Thyroid gland (tissue), 4 donors: ENCODE measurements around the gene BCKDHA. TPM values are rescaled to one million over a fixed set of nuclear protein-coding genes. Genes with fewer than 3 reads are reported as not detected.

Experiments used
- DNase-seq, 2 donors: peaks; one replicate each; pipeline ENCODE4 v3.0.0-alpha.2; 2019
- H3K27ac ChIP-seq, 3 donors: fragments of 200-600 bp; sonication (generic); 1 replicate in 2 of 3; 2 replicates in 1 of 3; pipeline ENCODE4 v1.5.1; 2016 to 2019; ENCODE audit warnings: mild to moderate bottlenecking in 1 of 3, moderate library complexity in 1 of 3
- H3K27me3 ChIP-seq: fragments of 200-600 bp; sonication (generic); one replicate; pipeline ENCODE4 v1.5.1; 2019
- H3K36me3 ChIP-seq, 2 donors: fragments of 200-600 bp; sonication (generic); one replicate each; pipeline ENCODE4 v1.5.1; 2016 to 2019
- H3K4me1 ChIP-seq, 2 donors: fragments of 200-600 bp; sonication (generic); one replicate each; pipeline ENCODE4 v1.5.1; 2017 to 2019
- H3K4me3 ChIP-seq, 3 donors: fragments of 200-600 bp; sonication (generic); replicated peaks in 1 of 3; 1 replicate in 2 of 3; 2 replicates in 1 of 3; pipeline ENCODE4 v1.5.1; 2016; ENCODE audit warnings: mild to moderate bottlenecking in 1 of 3
- H3K9me3 ChIP-seq: fragments of 200-600 bp; sonication (generic); one replicate; pipeline ENCODE4 v1.5.1; 2017
- CTCF ChIP-seq, 6 experiments: fragments of 200-600 bp in 3 of 6; fragments of 450-650 bp in 3 of 6; sonication (generic) in 3 of 6; IDR thresholded peaks; one replicate each; pipeline ENCODE4 v1.5.1; 2016 to 2019; ENCODE audit warnings: antibody characterized with exemption in 6 of 6, mild to moderate bottlenecking in 2 of 6, inconsistent platforms in 1 of 6, moderate library complexity in 1 of 6
- POLR2A ChIP-seq, 2 donors: fragments of 450-650 bp; IDR thresholded peaks; one replicate each; pipeline ENCODE4 v1.6.1; 2017; ENCODE audit warnings: antibody characterized with exemption in 2 of 2, mild to moderate bottlenecking in 2 of 2, moderate library complexity in 1 of 2
- WGBS, 2 donors: methylation state at CpG; one replicate each; pipeline ENCODE4 v1.1.5; 2017; 5-methylcytosine and 5-hydroxymethylcytosine counted together
- intact Hi-C: fragments of 100-400 bp; cut with DNase I; formaldehyde crosslinking; loops from one replicate; pipeline ENCODE4 v1.15.1; 2023
- total RNA-seq, 4 donors: library from RNA; depleted of rRNA; stranded (reverse); fragments of >200 nt; gene quantifications; one replicate each; pipeline ENCODE4 v1.2.3, GENCODE V29; 2016

BCKDHA gene
- total RNA-seq, 4 donors from 2014 or later: 57.4 to 90.9 (median 85.6) TPM

- WGBS, 2 donors: 79 to 90% methylated on average over 2 to 8 of the region's 10 CpGs
- TF ChIP-seq CTCF (IDR thresholded peaks at IDR 0.05): no peak
- no peak for TF ChIP-seq POLR2A (IDR thresholded peaks at IDR 0.05)
- H3K4me1 ChIP-seq: peaks cover 13 to 46% of the 10 kb centered on the region in 2 donors
These were observed 16.3 kb downstream of the BCKDHA start for GRCh38 chr19:41413947-41414346.

GRCh38 chr19:41414461-41414860 is 16.8 kb downstream of the BCKDHA start:
- no peak for TF ChIP-seq POLR2A (IDR thresholded peaks at IDR 0.05)
- TF ChIP-seq CTCF (IDR thresholded peaks at IDR 0.05): no peak
- no peak overlapping the region for H3K4me3 ChIP-seq
- H3K27ac ChIP-seq: peak overlapping the region in 2 of 3 donors; percentile 34 to 70
- DNase-seq: no peak
- peaks cover 8 to 41% of the 10 kb centered on the region in 2 donors for H3K4me1 ChIP-seq
- no peaks in the 10 kb centered on the region for H3K27me3 ChIP-seq
- no peaks in the 10 kb centered on the region for H3K9me3 ChIP-seq
- H3K36me3 ChIP-seq: peaks cover 23 to 31% of the 10 kb centered on the region in 2 donors
- 89 to 94% methylated on average over 9 of the region's 9 CpGs for WGBS, 2 donors
- intact Hi-C loops: no loop called here

More at GRCh38 chr19:41413947-41414346, 16.3 kb downstream of the BCKDHA start:
- Histone ChIP-seq H3K36me3 (peaks cover 17 to 26% of the 10 kb centered on the region in 2 donors), H3K4me3 (no peak overlapping the region), H3K27me3 (no peaks in the 10 kb centered on the region), H3K9me3 (no peaks in the 10 kb centered on the region), H3K27ac (peak overlapping the region in 1 of 3 donors; percentile 70)
- intact Hi-C loops: no loop called here
- no peak for DNase-seq

GRCh38 chr19:41415154-41415571 is 17.5 kb downstream of the BCKDHA start:
- Histone ChIP-seq H3K4me1 (peaks cover 2 to 34% of the 10 kb centered on the region in 2 donors), H3K9me3 (no peaks in the 10 kb centered on the region), H3K27me3 (no peaks in the 10 kb centered on the region), H3K27ac (peak overlapping the region in 2 of 3 donors; percentile 34 to 70), H3K4me3 (no peak overlapping the region), H3K36me3 (peaks cover 30 to 37% of the 10 kb centered on the region in 2 donors)
- WGBS, 2 donors: 21 to 25% methylated on average over 3 to 7 of the region's 9 CpGs
- intact Hi-C loops: no loop called here
- TF ChIP-seq CTCF (IDR thresholded peaks at IDR 0.05): no peak
- peak; percentile 90 to 93 for DNase-seq

GRCh38 chr19:41416194-41416674 is 18.6 kb downstream of the BCKDHA start:
- Histone ChIP-seq H3K4me3 (no peak overlapping the region), H3K36me3 (peaks cover 34 to 36% of the 10 kb centered on the region in 2 donors), H3K27ac (no peak overlapping the region), H3K4me1 (peaks cover 0 to 23% of the 10 kb centered on the region in 2 donors), H3K9me3 (no peaks in the 10 kb centered on the region), H3K27me3 (no peaks in the 10 kb centered on the region)
- WGBS, 2 donors: 93 to 98% methylated on average over 12 of the region's 12 CpGs
- DNase-seq: no peak
- TF ChIP-seq CTCF (IDR thresholded peaks at IDR 0.05) (no peak), POLR2A (IDR thresholded peaks at IDR 0.05) (no peak)
- intact Hi-C loops: no loop called here

GRCh38 chr19:41420101-41420880 is 22.7 kb downstream of the BCKDHA start:
- Histone ChIP-seq H3K4me3 (no peak overlapping the region), H3K9me3 (no peaks in the 10 kb centered on the region), H3K27me3 (no peaks in the 10 kb centered on the region), H3K27ac (no peak overlapping the region), H3K4me1 (peaks cover 0 to under 1% of the 10 kb centered on the region in 2 donors), H3K36me3 (peaks cover 48 to 55% of the 10 kb centered on the region in 2 donors)
- 81 to 84% methylated on average over 8 of the region's 8 CpGs for WGBS, 2 donors
- TF ChIP-seq POLR2A (IDR thresholded peaks at IDR 0.05): no peak
- TF ChIP-seq CTCF (IDR thresholded peaks at IDR 0.05): no peak
- intact Hi-C loops: no loop called here
- no peak for DNase-seq
